LNCAP (cell line): ENCODE data around the gene DCUN1D3.

Experiments used
- CTCF ChIP-seq: fragments of 450-650 bp; IDR thresholded peaks from 2 replicates; pipeline ENCODE4 v1.5.1; 2017; ENCODE audit warnings: mild to moderate bottlenecking

Gene DCUN1D3

GRCh38 chr16:20871941-20872815 is 28.0 kb downstream of the DCUN1D3 start:
- TF ChIP-seq CTCF = no peak

GRCh38 chr16:20871258-20871657 is 28.9 kb downstream of the DCUN1D3 start:
- TF ChIP-seq CTCF = no peak

GRCh38 chr16:20870122-20870820 is 29.9 kb downstream of the DCUN1D3 start:
- no peak for TF ChIP-seq CTCF

GRCh38 chr16:20868890-20869289 is 31.3 kb downstream of the DCUN1D3 start:
- TF ChIP-seq CTCF = no peak

- no peak for TF ChIP-seq CTCF
Observed at GRCh38 chr16:20867585-20867984, 32.6 kb downstream of the DCUN1D3 start.

GRCh38 chr16:20866801-20867200 is 33.4 kb downstream of the DCUN1D3 start:
- TF ChIP-seq CTCF = no peak

- no peak for TF ChIP-seq CTCF
Observed at GRCh38 chr16:20866145-20866772, 33.9 kb downstream of the DCUN1D3 start.
